H9 (cell line): Measurements from ENCODE around the gene DCC. TPM values are rescaled to one million over a fixed set of nuclear protein-coding genes. Genes with fewer than 3 reads are reported as not detected.

Source experiments
- DNase-seq: peaks from one replicate; pipeline ENCODE4 v3.0.0-alpha.2; 2017
- H2AFZ ChIP-seq: one replicate; pipeline ENCODE4 v1.6.1; 2013; ENCODE audit warnings: mild to moderate bottlenecking, low read length, control low read depth, moderate library complexity
- H2AK5ac ChIP-seq: 2 replicates; pipeline ENCODE4 v1.6.1; 2013; ENCODE audit warnings: low read length, control low read depth, mixed read lengths; ENCODE audit not compliant: insufficient read length
- H2BK120ac ChIP-seq: one replicate; pipeline ENCODE4 v1.6.1; 2013; ENCODE audit warnings: low read depth, mild to moderate bottlenecking, low read length, control low read depth, inconsistent platforms; ENCODE audit not compliant: poor library complexity, severe bottlenecking
- H2BK12ac ChIP-seq: 2 replicates; pipeline ENCODE4 v1.6.1; 2013; ENCODE audit warnings: low read length, control low read depth, mixed read lengths, low read depth; ENCODE audit not compliant: insufficient read length
- H2BK15ac ChIP-seq: 2 replicates; pipeline ENCODE4 v1.6.1; 2013; ENCODE audit warnings: low read depth, low read length, control low read depth
- H2BK20ac ChIP-seq: one replicate; pipeline ENCODE4 v1.6.1; 2013; ENCODE audit warnings: low read depth, mild to moderate bottlenecking, low read length, control low read depth, inconsistent platforms; ENCODE audit not compliant: poor library complexity, severe bottlenecking
- H2BK5ac ChIP-seq: 2 replicates; pipeline ENCODE4 v1.6.1; 2013; ENCODE audit warnings: low read length, control low read depth, mixed read lengths; ENCODE audit not compliant: insufficient read length
- H3K14ac ChIP-seq: 2 replicates; pipeline ENCODE4 v1.6.1; 2013; ENCODE audit warnings: low read length, control low read depth; ENCODE audit not compliant: insufficient read depth
- H3K18ac ChIP-seq: 2 replicates; pipeline ENCODE4 v1.6.1; 2013; ENCODE audit warnings: low read depth, mild to moderate bottlenecking, mixed read lengths, low read length, control low read depth; ENCODE audit not compliant: insufficient read length
- H3K23ac ChIP-seq: 2 replicates; pipeline ENCODE4 v1.6.1; 2013; ENCODE audit warnings: low read length, control low read depth, mixed read lengths, low read depth; ENCODE audit not compliant: insufficient read length
- H3K23me2 ChIP-seq: 2 replicates; pipeline ENCODE4 v1.6.1; 2013; ENCODE audit warnings: low read depth, mild to moderate bottlenecking, mixed read lengths, low read length, control low read depth; ENCODE audit not compliant: insufficient read length, poor library complexity, severe bottlenecking
- H3K27ac ChIP-seq: 2 replicates; pipeline ENCODE4 v1.5.1; 2013; ENCODE audit warnings: low read length, control low read depth, mixed read lengths, low read depth; ENCODE audit not compliant: insufficient read length
- H3K27me3 ChIP-seq: 2 replicates; pipeline ENCODE4 v1.6.1; 2013; ENCODE audit warnings: low read length, control low read depth, inconsistent platforms; ENCODE audit not compliant: insufficient read depth
- H3K4ac ChIP-seq: 2 replicates; pipeline ENCODE4 v1.6.1; 2013; ENCODE audit warnings: low read depth, mild to moderate bottlenecking, control low read depth, inconsistent platforms, low read length, moderate library complexity
- H3K4me1 ChIP-seq: 2 replicates; pipeline ENCODE4 v1.6.1; 2013; ENCODE audit warnings: low read length, control low read depth, inconsistent platforms; ENCODE audit not compliant: insufficient read depth
- H3K4me2 ChIP-seq: 2 replicates; pipeline ENCODE4 v1.6.1; 2013; ENCODE audit warnings: low read length, control low read depth, mixed read lengths; ENCODE audit not compliant: insufficient read length, insufficient read depth
- H3K56ac ChIP-seq: 2 replicates; pipeline ENCODE4 v1.6.1; 2013; ENCODE audit warnings: low read depth, mild to moderate bottlenecking, mixed read lengths, low read length, control low read depth; ENCODE audit not compliant: insufficient read length
- H3K79me1 ChIP-seq: 2 replicates; pipeline ENCODE4 v1.6.1; 2013; ENCODE audit warnings: low read depth, mild to moderate bottlenecking, moderate library complexity, low read length, control low read depth, inconsistent platforms; ENCODE audit not compliant: insufficient read depth, poor library complexity, severe bottlenecking
- H3K79me2 ChIP-seq: 2 replicates; pipeline ENCODE4 v1.6.1; 2013; ENCODE audit warnings: low read length, control low read depth, inconsistent platforms; ENCODE audit not compliant: insufficient read depth
- H3K9ac ChIP-seq: 2 replicates; pipeline ENCODE4 v1.6.1; 2013; ENCODE audit warnings: low read length, control low read depth, mixed read lengths; ENCODE audit not compliant: insufficient read length; ENCODE audit errors: extremely low read depth
- H3K9me3 ChIP-seq: one replicate; pipeline ENCODE4 v1.6.1; 2013; ENCODE audit warnings: low read depth, low read length, inconsistent platforms; ENCODE audit not compliant: control insufficient read depth
- H3T11ph ChIP-seq: one replicate; pipeline ENCODE4 v1.6.1; 2013; ENCODE audit warnings: mild to moderate bottlenecking, low read length, control low read depth, inconsistent platforms
- H4K20me1 ChIP-seq: one replicate; pipeline ENCODE4 v1.6.1; 2013; ENCODE audit not compliant: control insufficient read depth, insufficient read length, insufficient read depth
- H4K5ac ChIP-seq: 2 replicates; pipeline ENCODE4 v1.6.1; 2013; ENCODE audit warnings: low read depth, mild to moderate bottlenecking, mixed read lengths, low read length, control low read depth; ENCODE audit not compliant: insufficient read length
- H4K8ac ChIP-seq: replicated peaks from 2 replicates; pipeline ENCODE4 v1.6.1; 2013; ENCODE audit warnings: low read length, control low read depth, mixed read lengths, low read depth; ENCODE audit not compliant: insufficient read length
- H4K91ac ChIP-seq: 2 replicates; pipeline ENCODE4 v1.6.1; 2013; ENCODE audit warnings: low read depth, mild to moderate bottlenecking, moderate library complexity, mixed read lengths, low read length, control low read depth; ENCODE audit not compliant: insufficient read length
- H3K27ac Mint-ChIP-seq, 3 experiments: 2 replicates in 2 of 3; 3 replicates in 1 of 3; pipeline ENCODE4 v1.8.0; 2020 to 2021; ENCODE audit warnings: mixed read lengths in 3 of 3, mild to moderate bottlenecking in 1 of 3, moderate library complexity in 1 of 3
- H3K27me3 Mint-ChIP-seq: 2 replicates; pipeline ENCODE4 v1.8.0; 2021; ENCODE audit warnings: low read depth, mild to moderate bottlenecking, moderate library complexity, mixed read lengths
- H3K36me3 Mint-ChIP-seq, 3 experiments: 2 replicates in 2 of 3; 3 replicates in 1 of 3; pipeline ENCODE4 v1.8.0; 2020 to 2021; ENCODE audit warnings: low read depth in 3 of 3, mixed read lengths in 3 of 3; ENCODE audit not compliant: insufficient read depth in 1 of 3
- H3K4me1 Mint-ChIP-seq, 2 experiments: 2 replicates each; pipeline ENCODE4 v1.8.0; 2020; ENCODE audit warnings: mixed read lengths in 2 of 2
- H3K4me3 Mint-ChIP-seq, 2 experiments: 2 replicates in 1 of 2; 3 replicates in 1 of 2; pipeline ENCODE4 v1.8.0; 2020 to 2021; ENCODE audit warnings: mild to moderate bottlenecking in 2 of 2, mixed read lengths in 2 of 2, moderate library complexity in 1 of 2
- H3K9me3 Mint-ChIP-seq, 2 experiments: 2 replicates in 1 of 2; 3 replicates in 1 of 2; pipeline ENCODE4 v1.8.0; 2020; ENCODE audit warnings: mild to moderate bottlenecking in 2 of 2, mixed read lengths in 2 of 2, moderate library complexity in 1 of 2
- CTCF ChIP-seq: fragments of 200-600 bp; sonication (generic); conservative IDR thresholded peaks from 3 replicates; pipeline ENCODE4 v1.8.0; 2021; ENCODE audit warnings: antibody characterized with exemption, mild to moderate bottlenecking
- total RNA-seq: library from RNA; stranded (reverse); gene quantifications from 2 replicates; pipeline ENCODE4 v1.2.1, GENCODE V29; 2021

Gene DCC
- total RNA-seq, 1 experiment from 2014 or later, result 0.35 TPM

- Histone ChIP-seq H4K91ac (no peak overlapping the region), H3K14ac (no peak overlapping the region), H3T11ph (no peak overlapping the region), H2BK120ac (no peak overlapping the region), H3K27ac (no peak overlapping the region), H4K20me1 (no peaks in the 10 kb centered on the region), H4K8ac (no peak overlapping the region), H3K79me2 (no peaks in the 10 kb centered on the region), H4K5ac (no peak overlapping the region), H2AFZ (no peak overlapping the region), H3K23me2 (no peaks in the 10 kb centered on the region), H2BK15ac (no peak overlapping the region), H3K27me3 (no peaks in the 10 kb centered on the region), H3K4me2 (no peak overlapping the region), H3K23ac (no peak overlapping the region), H2AK5ac (no peak overlapping the region), H2BK20ac (no peak overlapping the region), H3K79me1 (no peaks in the 10 kb centered on the region), H3K4ac (no peak overlapping the region), H3K9ac (no peak overlapping the region), H2BK12ac (no peak overlapping the region), H3K18ac (no peak overlapping the region), H3K9me3 (no peaks in the 10 kb centered on the region), H3K56ac (no peak overlapping the region), H2BK5ac (no peak overlapping the region), H3K4me1 (no peaks in the 10 kb centered on the region)
- no peak for DNase-seq
- no peak overlapping the region for H3K27ac Mint-ChIP-seq
- H3K4me3 Mint-ChIP-seq, result no peak overlapping the region
- peaks cover 6% of the 10 kb centered on the region for H3K27me3 Mint-ChIP-seq
- H3K4me1 Mint-ChIP-seq, result no peaks in the 10 kb centered on the region
- no peaks in the 10 kb centered on the region for H3K36me3 Mint-ChIP-seq
- no peaks in the 10 kb centered on the region for H3K9me3 Mint-ChIP-seq
- no peak for TF ChIP-seq CTCF
Measured at GRCh38 chr18:52844323-52844722, 504.3 kb downstream of the DCC start.
